GM12878 (cell line): ENCODE measurements around the gene ZSWIM2. TPM values are rescaled to one million over a fixed set of nuclear protein-coding genes. Genes with fewer than 3 reads are reported as not detected.

Experiments
- ATAC-seq: fragments of 200-7000 bp; cut with Tn5 transposase; 3 replicates; pipeline ENCODE4 v1.9.1; 2020; ENCODE audit warnings: mild to moderate bottlenecking, moderate library complexity
- BruUV-seq: library from RNA; stranded (reverse); fragments of 400-500 nt; replicated peaks from 2 replicates; lab custom pipeline; 2021; lab: Mats Ljungman, UMichigan
- CTCF ChIA-PET: fragments of 300-600 bp; sonication (Branson Sonifier 250); formaldehyde crosslinking; extraction: SDS; loops from one replicate; lab custom pipeline; 2021; ENCODE audit warnings: inconsistent platforms; lab: Yijun Ruan, JAX
- POLR2A ChIA-PET: fragments of 350-600 bp; formaldehyde crosslinking; extraction: SDS; loops from one replicate; lab custom pipeline; 2021; ENCODE audit warnings: inconsistent platforms; lab: Charles Lee
- RAD21 ChIA-PET: fragments of 300-600 bp; sonication (Branson Sonifier 250); formaldehyde crosslinking; loops from one replicate; lab custom pipeline; 2023; ENCODE audit warnings: antibody characterized with exemption; ENCODE audit not compliant: unreplicated experiment; lab: Charles Lee
- SMC1A ChIA-PET: fragments of 300-600 bp; sonication (Branson Sonifier 250); formaldehyde crosslinking; loops from one replicate; lab custom pipeline; 2023; ENCODE audit not compliant: unreplicated experiment, uncharacterized antibody; lab: Charles Lee
- DNase-seq: peaks from one replicate; pipeline ENCODE4 v3.0.0-alpha.2; 2011; ENCODE audit warnings: low read depth, low spot score
- FAIRE-seq: peaks from 3 replicates; lab custom pipeline; 2011; peaks lifted over from hg19 to GRCh38; lab: Jason Lieb, UNC
- H2AFZ ChIP-seq: 2 replicates; pipeline ENCODE4 v1.6.0; 2011; ENCODE audit warnings: low read depth, low read length, control low read depth; ENCODE audit not compliant: control insufficient read depth
- H3K27ac ChIP-seq: 2 replicates; pipeline ENCODE4 v1.5.1; 2011; ENCODE audit warnings: control low read depth; ENCODE audit not compliant: control insufficient read depth, insufficient read depth
- H3K27me3 ChIP-seq, 2 experiments: replicated peaks in 1 of 2; 2 replicates each; pipeline versions ENCODE4 v1.6.0 to v1.6.1; 2011; ENCODE audit warnings: low read length in 1 of 2; ENCODE audit not compliant: control insufficient read depth in 2 of 2, insufficient read depth in 2 of 2
- H3K36me3 ChIP-seq, 2 experiments: 2 replicates each; pipeline ENCODE4 v1.5.1; 2011; ENCODE audit warnings: low read length in 1 of 2; ENCODE audit not compliant: control insufficient read depth in 2 of 2, insufficient read depth in 2 of 2
- H3K4me1 ChIP-seq: 2 replicates; pipeline ENCODE4 v1.6.1; 2011; ENCODE audit warnings: mild to moderate bottlenecking, low read length, moderate library complexity, mixed read lengths; ENCODE audit not compliant: control insufficient read depth, insufficient read depth
- H3K4me2 ChIP-seq: 2 replicates; pipeline ENCODE4 v1.6.0; 2011; ENCODE audit warnings: control low read depth; ENCODE audit not compliant: control insufficient read depth, insufficient read depth
- H3K4me3 ChIP-seq: fragments of 200-600 bp; sonication (generic); 2 replicates; pipeline ENCODE4 v1.5.1; 2016
- H3K79me2 ChIP-seq: 2 replicates; pipeline ENCODE4 v1.6.0; 2011; ENCODE audit warnings: low read length; ENCODE audit not compliant: control insufficient read depth, insufficient read depth
- H3K9ac ChIP-seq: 2 replicates; pipeline ENCODE4 v1.8.0; 2011; ENCODE audit warnings: low read length, control low read depth, mixed read lengths; ENCODE audit not compliant: control insufficient read depth, insufficient read depth
- H3K9me3 ChIP-seq: replicated peaks from 3 replicates; pipeline ENCODE4 v1.5.1; 2011; ENCODE audit warnings: mild to moderate bottlenecking, low read length; ENCODE audit not compliant: control insufficient read depth, insufficient read depth
- H4K20me1 ChIP-seq: 2 replicates; pipeline ENCODE4 v1.6.0; 2011; ENCODE audit not compliant: control insufficient read depth, insufficient read depth
- CTCF ChIP-seq, 3 experiments: IDR thresholded peaks in 2 of 3; conservative IDR thresholded peaks in 1 of 3; 2 replicates each; pipeline ENCODE4 v1.5.1; 2011; ENCODE audit warnings: low read depth in 3 of 3, low read length in 3 of 3, mild to moderate bottlenecking in 3 of 3, control low read depth in 2 of 3, moderate library complexity in 2 of 3, inconsistent platforms in 1 of 3, mixed read lengths in 1 of 3; ENCODE audit not compliant: control insufficient read depth in 2 of 3, insufficient read depth in 1 of 3; ENCODE audit errors: extremely low read depth in 1 of 3
- EZH2 ChIP-seq: IDR thresholded peaks from 2 replicates; pipeline ENCODE4 v1.6.1; 2012; ENCODE audit warnings: low read depth, mild to moderate bottlenecking, control low read depth, inconsistent platforms, low read length, borderline replicate concordance; ENCODE audit not compliant: control insufficient read depth
- FOXK2 ChIP-seq: fragments of 450-650 bp; IDR thresholded peaks from 2 replicates; pipeline ENCODE4 v1.6.1; 2017; ENCODE audit warnings: mild to moderate bottlenecking, moderate library complexity
- PAX8 ChIP-seq: fragments of 450-650 bp; IDR thresholded peaks from 2 replicates; pipeline ENCODE4 v1.6.1; 2017; ENCODE audit warnings: mild to moderate bottlenecking, moderate library complexity
- RAD21 ChIP-seq: IDR thresholded peaks from 2 replicates; pipeline ENCODE4 v1.6.1; 2011; ENCODE audit warnings: mild to moderate bottlenecking, low read depth, low read length, moderate library complexity; ENCODE audit not compliant: insufficient read depth
- SIX5 ChIP-seq: IDR thresholded peaks from 2 replicates; pipeline ENCODE4 v1.6.1; 2011; ENCODE audit warnings: mild to moderate bottlenecking, low read depth, low read length, moderate library complexity; ENCODE audit not compliant: severe bottlenecking
- SMC3 ChIP-seq: IDR thresholded peaks from 2 replicates; pipeline ENCODE4 v1.6.1; 2011; ENCODE audit warnings: low read length, improper control_type of control experiment, borderline replicate concordance
- ZBTB11 ChIP-seq: fragments of 450-650 bp; formaldehyde crosslinking; IDR thresholded peaks from 2 replicates; pipeline ENCODE4 v1.5.0; 2022; ENCODE audit warnings: mild to moderate bottlenecking, missing genetic modification characterization
- ZBTB33 ChIP-seq: fragments of 450-650 bp; IDR thresholded peaks from 2 replicates; pipeline ENCODE4 v1.6.1; 2017; ENCODE audit warnings: mild to moderate bottlenecking
- WGBS: methylation state at CpG from one replicate; pipeline ENCODE4 v1.1.6; 2016; ENCODE audit warnings: low lambda C conversion rate; ENCODE audit not compliant: insufficient replicate concordance, insufficient coverage; ENCODE audit errors: missing lambda C conversion rate; 5-methylcytosine and 5-hydroxymethylcytosine counted together
- in situ Hi-C: fragments of 300-500 bp; cut with MboI; formaldehyde crosslinking; loops from 9 replicates; pipeline ENCODE4 v1.14.3; 2018; ENCODE audit warnings: mixed read lengths
- intact Hi-C: fragments of 100-400 bp; cut with micrococcal nuclease; formaldehyde crosslinking; loops from one replicate; pipeline ENCODE4 v1.14.2; 2022; ENCODE audit not compliant: unreplicated experiment
- polyA plus RNA-seq, 11 experiments: library from polyadenylated mRNA; depleted of rRNA in 4 of 11; unstranded in 6 of 11; stranded (reverse) in 5 of 11; fragments of >200 nt; fragmentation: Nextera tagmentation in 4 of 11; fragmentation: Illumina TruSeq in 1 of 11; extraction: Ambion mirVana in 4 of 11; extraction: Trizol in 1 of 11; gene quantifications; 1 replicate in 1 of 11; 2 replicates in 10 of 11; pipeline versions ENCODE4 v1.2.1 to v1.2.3, GENCODE V29; 2011 to 2016; ENCODE audit warnings: inconsistent platforms in 2 of 11, missing spikeins in 2 of 11, low read depth in 1 of 11
- total RNA-seq, 4 experiments: library from RNA; depleted of rRNA in 3 of 4; stranded (reverse); fragments of >200 nt in 3 of 4; fragmentation: Illumina TruSeq in 1 of 4; extraction: Trizol in 1 of 4; gene quantifications; 2 replicates each; pipeline versions ENCODE4 v1.2.1 to v1.2.3, GENCODE V29; 2013 to 2021

The ZSWIM2 gene
- total and polyA plus RNA-seq, 10 of the 15 experiments (the other 5 are each of a cell fraction or from before 2014, with no cell fraction given), result not detected

- Histone ChIP-seq H3K4me3 (no peak overlapping the region), H3K9ac (no peak overlapping the region), H3K9me3 (no peaks in the 10 kb centered on the region; the same call in 2 of the 3 replicates), H3K27ac (no peak overlapping the region), H3K27me3 (no peaks in the 10 kb centered on the region), H3K36me3 (no peaks in the 10 kb centered on the region), H3K4me1 (no peaks in the 10 kb centered on the region), H4K20me1 (no peaks in the 10 kb centered on the region), H3K79me2 (no peaks in the 10 kb centered on the region), H3K4me2 (no peak overlapping the region), H2AFZ (no peak overlapping the region)
- intact Hi-C loops (loop anchor here (2.0 kb wide), 1 partner anchor 276 kb away; no protein-coding TSS in a partner anchor), in situ Hi-C loops (no loop called here)
- BruUV-seq, result no TSS peak
- ChIA-PET SMC1A (interaction anchor here (0.7 to 2.5 kb wide), 6 partner anchors 15 to 325 kb away, joined by 3 to 11 read pairs (median 3); no protein-coding TSS in a partner anchor), RAD21 (interaction anchor here (0.8 to 1.6 kb wide), 2 partner anchors 139 to 276 kb away, joined by 4 to 8 read pairs; no protein-coding TSS in a partner anchor), POLR2A (interaction anchor here (0.6 kb wide), 1 partner anchor 139 kb away, joined by 3 read pairs; no protein-coding TSS in a partner anchor), CTCF (interaction anchor here (0.6 to 1.5 kb wide), 7 partner anchors 8 to 276 kb away, joined by 3 to 5 read pairs (median 4); no protein-coding TSS in a partner anchor)
- 10% methylated on average over 4 of the region's 4 CpGs for WGBS
- TF ChIP-seq FOXK2 (no peak), RAD21 (peak; percentile 71), ZBTB11 (CRISPR knock-in tag) (no peak), PAX8 (no peak), CTCF (IDR thresholded peaks at IDR 0.05 in 2 of 3, conservative IDR thresholded peaks at IDR 0.05 in 1 of 3; ENCODE audit: control insufficient read depth in 2 of 3, extremely low read depth in 1 of 3, insufficient read depth in 1 of 3, low read depth in 3 of 3, low read length in 3 of 3) (peak; percentile 21 to 45 (median 28); a peak in 4 of 6 replicates), EZH2 (no peak), SMC3 (peak; percentile 46; the same call in 1 of the 2 replicates), SIX5 (no peak), ZBTB33 (no peak)
- ATAC-seq (peak; percentile 91), DNase-seq (no peak), FAIRE-seq (no peak)
Measured at GRCh38 chr2:186780701-186781316, 68.2 kb downstream of the ZSWIM2 start.
